ENCODE measurements around the gene DEAF1.

DNA sequence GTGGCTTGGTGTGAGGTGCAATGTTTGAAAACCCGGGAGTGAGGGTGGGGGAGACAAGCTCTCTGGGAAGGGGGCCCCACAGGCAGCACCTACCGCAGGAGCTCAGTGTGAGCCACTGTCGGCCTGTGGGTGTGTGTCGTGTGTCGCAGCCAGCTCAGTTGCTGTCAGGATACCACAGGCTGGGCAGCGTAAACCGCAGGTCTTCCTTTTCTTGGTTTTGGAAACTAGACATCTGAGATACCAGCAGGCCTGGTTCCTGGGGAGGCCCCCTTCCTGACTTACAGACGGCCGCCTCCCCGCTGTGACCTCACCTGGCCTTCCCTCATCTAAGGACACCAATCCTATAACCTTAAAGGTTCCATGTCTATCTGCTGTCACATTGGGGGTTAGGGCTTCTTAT is 98.6 kb downstream of the DEAF1 start:
- TF ChIP-seq EZH2 (IDR thresholded peaks at IDR 0.05; ENCODE audit: insufficient read depth, poor library complexity, severe bottlenecking) (no peak), EZH2phosphoT487 (IDR thresholded peaks at IDR 0.05; ENCODE audit: insufficient read depth, low read depth) (no peak)

All from GM23248 (cell line).